AG10803 (cell line): Measurements from ENCODE around the gene CNTF.
A peak's percentile ranks its signal among the peaks of the same experiment; 100 is the strongest.

Experiments
- DNase-seq: peaks from one replicate; pipeline ENCODE4 v3.0.0; 2010; ENCODE audit warnings: low read depth
- H3K4me3 ChIP-seq: 2 replicates; pipeline ENCODE4 v1.5.1; 2011; ENCODE audit warnings: mild to moderate bottlenecking, low read length, control low read depth
- CTCF ChIP-seq: conservative IDR thresholded peaks from 2 replicates; pipeline ENCODE4 v1.5.1; 2011; ENCODE audit warnings: mild to moderate bottlenecking, low read length, control low read depth, inconsistent platforms

The CNTF gene

GRCh38 chr11:58621586-58622262 lies 741 bp upstream of the CNTF start:
- no peak overlapping the region for H3K4me3 ChIP-seq
- no peak for DNase-seq
- TF ChIP-seq CTCF, result no peak

- DNase-seq, result peak; percentile 16
- no peak for TF ChIP-seq CTCF
- no peak overlapping the region for H3K4me3 ChIP-seq
These were observed 2.6 kb downstream of the CNTF start for GRCh38 chr11:58625086-58625485.

- no peak overlapping the region for H3K4me3 ChIP-seq
- DNase-seq, result peak; percentile 27
- no peak for TF ChIP-seq CTCF
These were observed 3.5 kb downstream of the CNTF start for GRCh38 chr11:58625826-58626460.

- DNase-seq, result no peak
- TF ChIP-seq CTCF, result no peak
- no peak overlapping the region for H3K4me3 ChIP-seq
These were observed 4.5 kb downstream of the CNTF start for GRCh38 chr11:58626934-58627483.

- TF ChIP-seq CTCF, result no peak
- peak; percentile 17 for DNase-seq
- no peak overlapping the region for H3K4me3 ChIP-seq
These were observed 6.0 kb downstream of the CNTF start for GRCh38 chr11:58628446-58628845.

- peak; percentile 71 for DNase-seq
- H3K4me3 ChIP-seq, result no peak overlapping the region
- peak; percentile 79 for TF ChIP-seq CTCF
These were observed 7.4 kb downstream of the CNTF start for GRCh38 chr11:58629857-58630256.

- no peak for DNase-seq
- no peak for TF ChIP-seq CTCF
- no peak overlapping the region for H3K4me3 ChIP-seq
These were observed 8.9 kb downstream of the CNTF start for GRCh38 chr11:58631378-58631777.
